HG02642 (cell line): ENCODE data around the gene DPP9.
A peak's percentile ranks its signal among the peaks of the same experiment; 100 is the strongest.

Experiments
- ATAC-seq: cut with Tn5 transposase; IDR thresholded peaks from one replicate; pipeline ENCODE4 v1.9.1; 2021; ENCODE audit warnings: mild to moderate bottlenecking; ENCODE audit not compliant: unreplicated experiment, poor library complexity

DPP9 gene

GRCh38 chr19:4662812-4663211, 60.8 kb downstream of the DPP9 start:
- ATAC-seq: no peak

- no peak for ATAC-seq
Observed at GRCh38 chr19:4662020-4662695, 61.5 kb downstream of the DPP9 start.

GRCh38 chr19:4660993-4661392, 62.6 kb downstream of the DPP9 start:
- ATAC-seq: no peak

- no peak for ATAC-seq
Observed at GRCh38 chr19:4660181-4660791, 63.4 kb downstream of the DPP9 start.

- ATAC-seq: no peak
Observed at GRCh38 chr19:4657835-4658234, 65.8 kb downstream of the DPP9 start.

GRCh38 chr19:4657262-4657661, 66.4 kb downstream of the DPP9 start:
- ATAC-seq: no peak

- ATAC-seq: no peak
Observed at GRCh38 chr19:4656102-4656501, 67.5 kb downstream of the DPP9 start.

- ATAC-seq: no peak
Observed at GRCh38 chr19:4654437-4655361, 68.9 kb downstream of the DPP9 start.

GRCh38 chr19:4653793-4654436, 69.7 kb downstream of the DPP9 start:
- ATAC-seq: no peak

GRCh38 chr19:4652075-4652474, 71.6 kb downstream of the DPP9 start:
- no peak for ATAC-seq

- ATAC-seq: no peak
Observed at GRCh38 chr19:4650159-4650558, 73.5 kb downstream of the DPP9 start.

GRCh38 chr19:4649392-4650047, 74.1 kb downstream of the DPP9 start:
- ATAC-seq: no peak

- ATAC-seq: no peak
Observed at GRCh38 chr19:4647676-4648644, 75.7 kb downstream of the DPP9 start.

GRCh38 chr19:4645718-4646117, 77.9 kb downstream of the DPP9 start:
- ATAC-seq: no peak

- no peak for ATAC-seq
Observed at GRCh38 chr19:4642625-4643024, 81.0 kb downstream of the DPP9 start.

GRCh38 chr19:4641132-4641531, 82.5 kb downstream of the DPP9 start:
- ATAC-seq: no peak

GRCh38 chr19:4640247-4641000, 83.2 kb downstream of the DPP9 start:
- ATAC-seq: no peak

- ATAC-seq: peak; percentile 9
Observed at GRCh38 chr19:4639531-4640246, 84.0 kb downstream of the DPP9 start.
